GDM1 (cell line): ENCODE measurements around the gene ELOVL5.
A peak's percentile ranks its signal among the peaks of the same experiment; 100 is the strongest.
"Not testable (repeated sequence)": the region's sequence is repeated elsewhere in the genome, so short reads cannot be mapped to it uniquely, and the experiment has no call there.

Source experiments
- DNase-seq: peaks from one replicate; lab custom pipeline; 2025; lab: John Stamatoyannopoulos, UW

The ELOVL5 gene

GRCh38 chr6:53348371-53349208 lies at the start of gene ELOVL5:
Gene ELOVL5 (minus strand): TSS chr6:53348950. CDS start chr6:53295699, 53,251 bp downstream.
- peak; percentile 97 for DNase-seq

GRCh38 chr6:53397283-53397682 lies 48.5 kb upstream of the ELOVL5 start:
- DNase-seq, result no peak

GRCh38 chr6:53395986-53396385 lies 47.2 kb upstream of the ELOVL5 start:
- no peak for DNase-seq

- no peak for DNase-seq
These were observed 46.0 kb upstream of the ELOVL5 start for GRCh38 chr6:53394704-53395103.

- DNase-seq, result no peak
These were observed 42.4 kb upstream of the ELOVL5 start for GRCh38 chr6:53391170-53391569.

GRCh38 chr6:53390010-53390409 lies 41.3 kb upstream of the ELOVL5 start:
- DNase-seq, result no peak

GRCh38 chr6:53388615-53389014 lies 39.9 kb upstream of the ELOVL5 start:
- not testable (repeated sequence) for DNase-seq

GRCh38 chr6:53382421-53382820 lies 33.7 kb upstream of the ELOVL5 start:
- DNase-seq, result no peak

- DNase-seq, result no peak
These were observed 29.5 kb upstream of the ELOVL5 start for GRCh38 chr6:53378208-53378607.

GRCh38 chr6:53377793-53378192 lies 29.0 kb upstream of the ELOVL5 start:
- no peak for DNase-seq

- no peak for DNase-seq
These were observed 28.5 kb upstream of the ELOVL5 start for GRCh38 chr6:53377289-53377688.

- no peak for DNase-seq
These were observed 28.0 kb upstream of the ELOVL5 start for GRCh38 chr6:53376661-53377226.

GRCh38 chr6:53375847-53376246 lies 27.1 kb upstream of the ELOVL5 start:
- DNase-seq, result no peak

- DNase-seq, result no peak
These were observed 24.9 kb upstream of the ELOVL5 start for GRCh38 chr6:53373638-53374037.

GRCh38 chr6:53369876-53370515 lies 21.2 kb upstream of the ELOVL5 start:
- no peak for DNase-seq

- no peak for DNase-seq
These were observed 20.3 kb upstream of the ELOVL5 start for GRCh38 chr6:53369051-53369450.

GRCh38 chr6:53366128-53366641 lies 17.4 kb upstream of the ELOVL5 start:
- DNase-seq, result no peak

- no peak for DNase-seq
These were observed 14.8 kb upstream of the ELOVL5 start for GRCh38 chr6:53363341-53364079.

GRCh38 chr6:53361549-53362031 lies 12.8 kb upstream of the ELOVL5 start:
- DNase-seq, result no peak

GRCh38 chr6:53360093-53360912 lies 11.6 kb upstream of the ELOVL5 start:
- DNase-seq, result no peak

- DNase-seq, result no peak
These were observed 11.0 kb upstream of the ELOVL5 start for GRCh38 chr6:53359843-53360092.
